HG03354 (cell line): ENCODE measurements around the gene LGALS9B.
"Not testable (repeated sequence)": the region's sequence is repeated elsewhere in the genome, so short reads cannot be mapped to it uniquely, and the experiment has no call there.

Source experiments
- ATAC-seq: cut with Tn5 transposase; IDR thresholded peaks from one replicate; pipeline ENCODE4 v1.9.1; 2021; ENCODE audit warnings: mild to moderate bottlenecking; ENCODE audit not compliant: unreplicated experiment, poor library complexity, severe bottlenecking

LGALS9B gene

GRCh38 chr17:20469946-20470345, 2.6 kb upstream of the LGALS9B start:
- not testable (repeated sequence) for ATAC-seq

GRCh38 chr17:20469107-20469506, 1.8 kb upstream of the LGALS9B start:
- ATAC-seq = not testable (repeated sequence)

DNA sequence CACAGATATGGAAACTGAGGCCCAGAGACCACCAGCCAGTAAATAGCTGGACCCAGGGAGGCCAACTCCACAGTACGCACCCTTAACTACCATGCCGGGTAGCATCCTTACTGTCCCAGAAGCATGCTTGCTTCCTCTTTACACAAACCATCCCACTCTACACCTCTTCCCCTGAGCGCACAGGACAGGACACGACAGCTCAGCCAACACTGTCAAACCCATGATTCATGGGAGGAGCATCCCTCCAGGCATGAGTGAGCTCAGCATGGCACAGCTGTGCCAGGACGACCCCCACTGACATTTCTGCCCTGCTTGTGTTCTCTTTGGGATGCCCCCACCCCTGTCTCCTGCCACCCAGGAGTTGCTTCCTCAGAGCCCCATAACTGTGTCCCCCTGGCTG, 340 bp downstream of the LGALS9B start:
- ATAC-seq = not testable (repeated sequence)

DNA sequence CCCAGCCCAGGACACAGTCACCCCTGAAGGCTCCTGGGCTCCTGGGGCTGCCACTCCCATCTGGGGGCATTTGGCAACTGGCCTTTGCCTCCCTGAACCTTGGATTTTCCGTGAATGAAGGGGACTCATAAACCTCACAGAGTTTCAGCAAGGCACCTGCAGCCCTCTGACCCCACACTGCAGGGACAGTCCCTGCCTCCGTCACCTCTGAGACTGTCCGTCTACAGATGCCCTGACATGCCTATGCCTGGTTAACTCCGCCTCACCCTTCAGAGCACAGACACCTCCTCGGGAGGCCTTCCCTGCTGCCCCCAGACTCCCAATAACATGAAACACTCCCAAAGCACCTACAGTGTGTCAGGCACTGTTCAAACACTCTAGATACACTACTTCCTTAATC, 786 bp downstream of the LGALS9B start:
- not testable (repeated sequence) for ATAC-seq

- not testable (repeated sequence) for ATAC-seq
Observed at GRCh38 chr17:20465535-20465934, 1.8 kb downstream of the LGALS9B start.

GRCh38 chr17:20464854-20465414, 2.4 kb downstream of the LGALS9B start:
- not testable (repeated sequence) for ATAC-seq

GRCh38 chr17:20462158-20462557, 5.2 kb downstream of the LGALS9B start:
- not testable (repeated sequence) for ATAC-seq

DNA sequence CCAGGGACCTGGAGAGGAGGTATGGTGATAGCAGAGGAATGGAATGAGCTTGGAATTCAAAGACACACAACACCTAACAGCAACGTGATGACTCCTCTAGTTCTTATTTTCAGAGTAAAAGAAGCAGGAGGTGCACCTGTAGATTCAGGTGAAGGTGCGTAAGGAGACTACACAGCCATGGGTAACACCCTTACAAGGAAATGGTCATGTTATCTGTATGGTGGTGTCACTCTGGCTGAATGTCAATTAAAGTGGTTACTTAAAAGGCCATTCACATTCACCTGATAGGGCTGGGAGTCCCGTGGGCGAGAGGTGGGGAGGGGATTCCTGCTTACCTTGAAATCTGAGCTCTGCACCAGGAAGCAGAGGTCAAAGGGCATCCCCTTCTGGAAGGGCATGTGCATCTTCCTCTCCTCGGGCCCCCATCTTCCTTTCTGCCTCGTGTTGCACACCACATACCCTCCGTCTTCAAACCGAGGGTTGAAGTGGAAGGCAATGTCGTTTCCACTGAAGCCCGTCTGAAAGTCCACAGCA, 9.4 kb downstream of the LGALS9B start:
- not testable (repeated sequence) for ATAC-seq

- ATAC-seq = not testable (repeated sequence)
Observed at GRCh38 chr17:20455106-20455505, 12.2 kb downstream of the LGALS9B start.

DNA sequence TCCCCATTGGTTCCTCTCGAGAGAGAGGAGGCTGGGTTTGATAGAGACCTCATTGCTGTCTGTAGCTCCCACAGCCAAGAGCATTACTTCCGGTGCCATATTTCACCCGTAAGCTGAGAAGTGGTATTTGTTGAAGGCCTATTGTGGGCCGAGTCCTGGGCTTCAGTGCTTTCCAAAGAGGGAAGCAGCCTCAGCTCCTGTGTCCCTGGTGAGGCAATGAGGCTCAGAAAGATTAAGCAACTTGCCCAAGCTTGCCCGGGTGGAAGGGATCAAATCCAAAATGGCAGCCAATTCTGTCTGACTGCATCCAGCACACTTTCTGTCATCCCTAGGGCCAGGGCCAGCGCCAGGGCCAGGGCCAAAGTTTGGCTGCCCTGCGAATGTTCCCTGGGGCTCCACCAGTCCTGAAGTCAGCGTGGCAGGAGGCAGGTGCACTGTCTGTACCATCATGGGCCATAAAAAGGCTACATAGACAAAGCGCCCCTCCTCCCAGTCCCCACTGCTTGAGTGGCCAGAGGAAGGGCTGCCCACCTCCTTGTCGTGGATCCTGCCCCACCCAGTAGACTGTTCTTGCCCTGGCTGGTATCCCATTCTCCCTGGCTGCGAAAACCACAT, 13.4 kb downstream of the LGALS9B start:
- not testable (repeated sequence) for ATAC-seq

DNA sequence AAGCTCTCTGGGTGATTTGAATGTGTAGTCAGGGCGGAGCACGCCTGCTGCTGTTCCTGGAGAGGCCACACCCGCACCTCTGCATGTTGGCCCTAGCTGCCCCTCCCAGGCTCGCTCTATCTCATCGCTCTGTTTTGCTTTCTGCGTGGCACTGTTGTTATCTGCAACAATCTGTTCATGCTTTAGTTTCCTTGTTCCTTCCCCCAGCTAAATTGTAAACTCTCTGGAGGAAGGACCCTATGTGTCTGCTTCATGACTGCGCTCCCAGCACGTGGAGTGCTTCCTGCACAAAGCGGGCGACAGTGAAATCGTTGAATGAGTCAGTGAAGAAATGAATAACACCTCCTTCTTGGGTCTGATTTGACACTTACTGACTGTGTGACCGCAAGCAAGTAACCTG, 16.5 kb downstream of the LGALS9B start:
- ATAC-seq = not testable (repeated sequence)

GRCh38 chr17:20447534-20448321, 19.6 kb downstream of the LGALS9B start:
- ATAC-seq = not testable (repeated sequence)

DNA sequence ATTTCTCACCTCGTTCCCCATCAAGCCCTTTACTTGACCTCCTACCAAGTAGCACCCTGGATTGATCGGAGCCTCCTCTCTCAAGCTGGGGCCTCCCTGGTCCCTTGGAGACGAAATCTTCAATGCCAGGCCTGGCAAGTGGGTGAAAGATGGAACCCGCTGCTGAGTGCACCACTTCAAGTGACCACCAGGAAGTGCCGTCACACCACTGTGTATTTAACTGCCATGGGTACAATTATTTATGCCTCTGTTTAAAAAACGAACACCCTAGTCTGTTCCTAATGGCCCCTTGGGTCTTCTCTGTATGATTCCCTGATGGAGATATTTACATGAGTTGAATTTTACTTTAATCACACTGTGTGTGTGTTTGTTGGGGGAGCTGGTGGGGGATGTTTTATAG, 20.4 kb downstream of the LGALS9B start:
- ATAC-seq = not testable (repeated sequence)

GRCh38 chr17:20444581-20445236, 22.6 kb downstream of the LGALS9B start:
- not testable (repeated sequence) for ATAC-seq

GRCh38 chr17:20444173-20444572, 23.2 kb downstream of the LGALS9B start:
- not testable (repeated sequence) for ATAC-seq

DNA sequence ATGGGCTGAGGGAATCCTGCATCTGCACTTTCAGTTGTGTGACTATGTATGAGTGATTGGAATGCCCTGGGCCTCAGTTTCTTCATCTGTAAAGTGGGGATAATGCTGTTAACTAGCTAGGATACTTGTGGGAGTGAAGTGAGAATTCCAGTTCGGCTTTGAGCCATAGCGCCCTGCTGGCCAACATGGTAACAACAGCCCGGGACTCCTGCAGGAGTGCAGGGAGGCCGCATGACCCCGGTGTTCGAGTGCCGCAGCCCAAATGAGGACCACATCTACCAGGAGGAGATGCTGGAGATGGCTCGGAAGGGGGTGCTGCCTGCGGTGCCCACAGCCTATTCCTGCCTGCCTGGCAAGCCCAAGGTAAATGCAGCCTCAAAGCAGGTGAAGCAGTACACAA, 23.7 kb downstream of the LGALS9B start:
- ATAC-seq = not testable (repeated sequence)

GRCh38 chr17:20440665-20441064, 26.7 kb downstream of the LGALS9B start:
- ATAC-seq = not testable (repeated sequence)

GRCh38 chr17:20435166-20435565, 32.2 kb downstream of the LGALS9B start:
- ATAC-seq = not testable (repeated sequence)

DNA sequence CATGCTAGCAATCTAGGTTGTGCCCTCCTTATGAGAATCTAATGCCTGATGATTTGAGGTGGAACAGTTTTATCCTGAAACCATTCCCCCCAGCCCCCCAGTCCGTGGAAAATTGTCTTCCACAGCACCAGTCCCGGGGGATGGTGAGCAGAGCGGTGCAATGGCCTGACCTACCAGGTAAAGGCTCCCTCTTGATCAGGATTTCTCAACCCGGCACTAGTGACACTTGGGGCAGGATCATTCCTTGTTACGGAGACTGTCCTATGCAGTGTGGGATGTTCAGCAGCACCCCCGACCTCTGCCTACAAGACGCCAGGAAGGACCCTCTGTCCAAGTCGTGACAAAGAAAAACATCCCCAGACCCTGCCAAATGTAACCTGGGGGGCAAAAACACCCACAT, 34.0 kb downstream of the LGALS9B start:
- ATAC-seq = not testable (repeated sequence)

DNA sequence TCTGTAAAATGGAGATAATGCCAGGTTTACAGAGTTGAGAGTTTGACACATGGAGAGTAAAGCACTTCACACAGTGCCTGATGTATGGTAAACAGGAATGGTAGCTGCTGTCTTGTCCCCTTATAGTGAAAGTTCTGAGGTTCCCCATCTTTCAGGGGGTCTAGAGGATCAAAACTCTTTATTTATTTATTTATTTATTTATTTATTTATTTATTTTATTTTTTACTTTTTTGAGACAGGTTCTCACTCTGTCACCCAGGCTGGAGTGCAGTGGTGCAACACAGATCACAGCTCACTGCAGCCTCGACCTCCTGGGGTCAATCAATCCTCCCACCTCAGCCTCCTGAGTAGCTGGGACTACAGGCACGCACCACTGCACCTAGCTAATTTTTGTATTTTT, 40.1 kb downstream of the LGALS9B start:
- ATAC-seq = not testable (repeated sequence)
